Osteocyte (in vitro differentiated cells): ENCODE data around the gene DPF3. TPM values are rescaled to one million over a fixed set of nuclear protein-coding genes. Genes with fewer than 3 reads are reported as not detected.

ENCODE experiments used
- DNase-seq: peaks from one replicate; pipeline ENCODE4 v3.0.0; 2021; ENCODE audit warnings: mixed read lengths; ENCODE audit not compliant: unreplicated experiment; ENCODE audit errors: extremely low spot score
- H3K27ac Mint-ChIP-seq: one replicate; pipeline ENCODE4 v1.8.0; 2021; ENCODE audit warnings: mild to moderate bottlenecking, mixed read lengths; ENCODE audit not compliant: unreplicated experiment
- H3K27me3 Mint-ChIP-seq: one replicate; pipeline ENCODE4 v1.8.0; 2021; ENCODE audit warnings: mixed read lengths; ENCODE audit not compliant: unreplicated experiment
- H3K36me3 Mint-ChIP-seq: one replicate; pipeline ENCODE4 v1.8.0; 2021; ENCODE audit warnings: mixed read lengths; ENCODE audit not compliant: unreplicated experiment
- H3K4me1 Mint-ChIP-seq: one replicate; pipeline ENCODE4 v1.8.0; 2021; ENCODE audit warnings: mixed read lengths; ENCODE audit not compliant: unreplicated experiment
- H3K4me3 Mint-ChIP-seq: one replicate; pipeline ENCODE4 v1.8.0; 2021; ENCODE audit warnings: mild to moderate bottlenecking, moderate library complexity, mixed read lengths; ENCODE audit not compliant: unreplicated experiment
- H3K9me3 Mint-ChIP-seq: one replicate; pipeline ENCODE4 v1.8.0; 2021; ENCODE audit warnings: mixed read lengths; ENCODE audit not compliant: unreplicated experiment
- CTCF ChIP-seq: fragments of 200-600 bp; sonication (generic); IDR thresholded peaks from 2 replicates; pipeline ENCODE4 v1.5.0; 2021; ENCODE audit warnings: antibody characterized with exemption, mild to moderate bottlenecking, moderate library complexity
- total RNA-seq: library from RNA; stranded (reverse); gene quantifications from 2 replicates; pipeline ENCODE4 v1.2.1, GENCODE V29; 2021

DPF3 gene
- total RNA-seq, 1 donor from 2014 or later = 5.8 TPM

GRCh38 chr14:72816287-72816686, 77.6 kb downstream of the DPF3 start:
- Mint-ChIP-seq H3K4me1 (no peaks in the 10 kb centered on the region), H3K36me3 (no peaks in the 10 kb centered on the region), H3K9me3 (peaks cover 10% of the 10 kb centered on the region), H3K27me3 (no peaks in the 10 kb centered on the region), H3K4me3 (no peak overlapping the region), H3K27ac (no peak overlapping the region)
- no peak for TF ChIP-seq CTCF
- DNase-seq = no peak

GRCh38 chr14:72815430-72815829, 78.5 kb downstream of the DPF3 start:
- Mint-ChIP-seq H3K36me3 (no peaks in the 10 kb centered on the region), H3K9me3 (peaks cover 10% of the 10 kb centered on the region), H3K27me3 (no peaks in the 10 kb centered on the region), H3K4me3 (no peak overlapping the region), H3K4me1 (no peaks in the 10 kb centered on the region), H3K27ac (no peak overlapping the region)
- no peak for TF ChIP-seq CTCF
- no peak for DNase-seq

GRCh38 chr14:72812292-72812851, 81.5 kb downstream of the DPF3 start:
- H3K4me1 Mint-ChIP-seq = peaks cover 13% of the 10 kb centered on the region
- H3K4me3 Mint-ChIP-seq = no peak overlapping the region
- no peak for TF ChIP-seq CTCF
- DNase-seq = no peak
- no peak overlapping the region for H3K27ac Mint-ChIP-seq
- no peaks in the 10 kb centered on the region for H3K27me3 Mint-ChIP-seq
- no peaks in the 10 kb centered on the region for H3K9me3 Mint-ChIP-seq
- H3K36me3 Mint-ChIP-seq = no peaks in the 10 kb centered on the region

GRCh38 chr14:72810201-72810600, 83.7 kb downstream of the DPF3 start:
- Mint-ChIP-seq H3K4me3 (no peak overlapping the region), H3K4me1 (peaks cover 13% of the 10 kb centered on the region), H3K36me3 (no peaks in the 10 kb centered on the region), H3K27me3 (no peaks in the 10 kb centered on the region), H3K9me3 (no peaks in the 10 kb centered on the region), H3K27ac (no peak overlapping the region)
- TF ChIP-seq CTCF = no peak
- no peak for DNase-seq

- no peak for DNase-seq
- TF ChIP-seq CTCF = no peak
- Mint-ChIP-seq H3K36me3 (no peaks in the 10 kb centered on the region), H3K27ac (peak overlapping the region; percentile 37), H3K9me3 (no peaks in the 10 kb centered on the region), H3K27me3 (no peaks in the 10 kb centered on the region), H3K4me1 (peaks cover 13% of the 10 kb centered on the region), H3K4me3 (no peak overlapping the region)
Measured at GRCh38 chr14:72809063-72809462, 84.8 kb downstream of the DPF3 start.
